A549 (cell line): ENCODE data around the gene SEMG2.

Experiments
- CEBPB ChIP-seq, 2 experiments: fragments of >200 bp in 1 of 2; sonication (Bioruptor Twin) in 1 of 2; formaldehyde crosslinking in 1 of 2; IDR thresholded peaks; 2 replicates each; pipeline ENCODE4 v1.6.1; 2012 to 2016
- CHD2 ChIP-seq: fragments of 150-350 bp; IDR thresholded peaks from 2 replicates; pipeline ENCODE4 v1.6.1; 2014; ENCODE audit warnings: low read length; ENCODE audit not compliant: partially characterized antibody
- CHD4 ChIP-seq: fragments of 200-600 bp; sonication (generic); IDR thresholded peaks from 2 replicates; pipeline ENCODE4 v1.6.1; 2016; ENCODE audit warnings: antibody characterized with exemption, mild to moderate bottlenecking, borderline replicate concordance
- EP300 ChIP-seq, 2 experiments: fragments of >200 bp; sonication (Bioruptor Twin); formaldehyde crosslinking; IDR thresholded peaks; 2 replicates in 1 of 2; 3 replicates in 1 of 2; pipeline ENCODE4 v1.6.1; 2016 to 2017
- ESRRA ChIP-seq: fragments of 150-350 bp; IDR thresholded peaks from 2 replicates; pipeline ENCODE4 v1.6.1; 2014; ENCODE audit warnings: mild to moderate bottlenecking, low read length, borderline replicate concordance
- FOSL2 ChIP-seq, 2 experiments: fragments of 450-650 bp in 1 of 2; fragments of >200 bp in 1 of 2; sonication (Bioruptor Twin) in 1 of 2; formaldehyde crosslinking; IDR thresholded peaks; 2 replicates each; pipeline versions ENCODE4 v1.5.0 to v1.6.1; 2016 to 2020; ENCODE audit warnings: mild to moderate bottlenecking in 1 of 2, moderate library complexity in 1 of 2
- KDM1A ChIP-seq: fragments of 200-600 bp; sonication (generic); IDR thresholded peaks from 2 replicates; pipeline ENCODE4 v1.6.1; 2016; ENCODE audit warnings: low read depth, mild to moderate bottlenecking
- KDM5A ChIP-seq: fragments of 200-600 bp; sonication (generic); IDR thresholded peaks from 2 replicates; pipeline ENCODE4 v1.6.1; 2016; ENCODE audit warnings: antibody characterized with exemption, mild to moderate bottlenecking
- POLR2A ChIP-seq: IDR thresholded peaks from 2 replicates; pipeline ENCODE4 v1.6.1; 2012; ENCODE audit warnings: mild to moderate bottlenecking, low read length
- POLR2AphosphoS2 ChIP-seq: conservative IDR thresholded peaks from 2 replicates; pipeline ENCODE4 v1.6.1; 2012; ENCODE audit warnings: low read length, improper control_type of control experiment, inconsistent platforms
- RCOR1 ChIP-seq: fragments of 150-350 bp; IDR thresholded peaks from 2 replicates; pipeline ENCODE4 v1.6.1; 2014; ENCODE audit warnings: antibody characterized with exemption, low read length, low read depth
- ZNF302 ChIP-seq: fragments of 250-450 bp; sonication (Bioruptor Pico); IDR thresholded peaks from 2 replicates; pipeline ENCODE4 v1.9.0; 2021; ENCODE audit warnings: inconsistent platforms, mild to moderate bottlenecking, moderate library complexity
- TF ChIP-seq, protein P1 (sequence below): fragments of >200 bp; sonication (Bioruptor Twin); formaldehyde crosslinking; IDR thresholded peaks from 3 replicates; pipeline ENCODE4 v1.5.1; 2016
- TF ChIP-seq, protein P2 (sequence below): fragments of 200-600 bp; sonication (generic); IDR thresholded peaks from 2 replicates; pipeline ENCODE4 v1.6.1; 2016; ENCODE audit warnings: antibody characterized with exemption, mild to moderate bottlenecking, moderate library complexity

DNA sequence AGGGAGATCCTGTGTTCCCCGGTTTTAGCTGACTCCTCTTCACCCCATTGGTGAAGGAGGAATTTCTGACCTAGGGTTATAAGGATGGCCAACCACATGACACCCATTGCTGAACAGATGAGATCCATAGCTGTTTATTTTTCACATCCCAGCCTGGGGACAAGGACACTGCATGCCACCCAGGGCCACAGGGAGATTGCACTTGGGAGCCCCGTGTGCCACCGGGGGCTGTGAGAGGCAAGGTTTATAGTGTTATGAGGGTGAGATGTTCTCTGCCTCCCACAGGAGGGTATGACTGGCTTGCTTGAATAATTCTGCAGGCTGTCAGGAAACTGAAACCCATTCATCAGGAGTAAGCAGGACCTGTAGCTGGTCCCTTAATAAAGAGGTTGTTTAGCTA is 47.9 kb downstream of the SEMG2 start:
- TF ChIP-seq, protein P1, sequence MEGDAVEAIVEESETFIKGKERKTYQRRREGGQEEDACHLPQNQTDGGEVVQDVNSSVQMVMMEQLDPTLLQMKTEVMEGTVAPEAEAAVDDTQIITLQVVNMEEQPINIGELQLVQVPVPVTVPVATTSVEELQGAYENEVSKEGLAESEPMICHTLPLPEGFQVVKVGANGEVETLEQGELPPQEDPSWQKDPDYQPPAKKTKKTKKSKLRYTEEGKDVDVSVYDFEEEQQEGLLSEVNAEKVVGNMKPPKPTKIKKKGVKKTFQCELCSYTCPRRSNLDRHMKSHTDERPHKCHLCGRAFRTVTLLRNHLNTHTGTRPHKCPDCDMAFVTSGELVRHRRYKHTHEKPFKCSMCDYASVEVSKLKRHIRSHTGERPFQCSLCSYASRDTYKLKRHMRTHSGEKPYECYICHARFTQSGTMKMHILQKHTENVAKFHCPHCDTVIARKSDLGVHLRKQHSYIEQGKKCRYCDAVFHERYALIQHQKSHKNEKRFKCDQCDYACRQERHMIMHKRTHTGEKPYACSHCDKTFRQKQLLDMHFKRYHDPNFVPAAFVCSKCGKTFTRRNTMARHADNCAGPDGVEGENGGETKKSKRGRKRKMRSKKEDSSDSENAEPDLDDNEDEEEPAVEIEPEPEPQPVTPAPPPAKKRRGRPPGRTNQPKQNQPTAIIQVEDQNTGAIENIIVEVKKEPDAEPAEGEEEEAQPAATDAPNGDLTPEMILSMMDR = no peak
- TF ChIP-seq POLR2AphosphoS2 (no peak), ESRRA (no peak), RCOR1 (no peak), POLR2A (no peak), CHD2 (no peak), EP300 (IDR thresholded peaks at IDR 0.05) (no peak), FOSL2 (IDR thresholded peaks at IDR 0.05) (no peak), FOSL2 (CRISPR knock-in tag; IDR thresholded peaks at IDR 0.05) (no peak), CEBPB (IDR thresholded peaks at IDR 0.05) (no peak), KDM5A (no peak), CHD4 (no peak), ZNF302 (no peak), KDM1A (no peak)
- TF ChIP-seq, protein P2, sequence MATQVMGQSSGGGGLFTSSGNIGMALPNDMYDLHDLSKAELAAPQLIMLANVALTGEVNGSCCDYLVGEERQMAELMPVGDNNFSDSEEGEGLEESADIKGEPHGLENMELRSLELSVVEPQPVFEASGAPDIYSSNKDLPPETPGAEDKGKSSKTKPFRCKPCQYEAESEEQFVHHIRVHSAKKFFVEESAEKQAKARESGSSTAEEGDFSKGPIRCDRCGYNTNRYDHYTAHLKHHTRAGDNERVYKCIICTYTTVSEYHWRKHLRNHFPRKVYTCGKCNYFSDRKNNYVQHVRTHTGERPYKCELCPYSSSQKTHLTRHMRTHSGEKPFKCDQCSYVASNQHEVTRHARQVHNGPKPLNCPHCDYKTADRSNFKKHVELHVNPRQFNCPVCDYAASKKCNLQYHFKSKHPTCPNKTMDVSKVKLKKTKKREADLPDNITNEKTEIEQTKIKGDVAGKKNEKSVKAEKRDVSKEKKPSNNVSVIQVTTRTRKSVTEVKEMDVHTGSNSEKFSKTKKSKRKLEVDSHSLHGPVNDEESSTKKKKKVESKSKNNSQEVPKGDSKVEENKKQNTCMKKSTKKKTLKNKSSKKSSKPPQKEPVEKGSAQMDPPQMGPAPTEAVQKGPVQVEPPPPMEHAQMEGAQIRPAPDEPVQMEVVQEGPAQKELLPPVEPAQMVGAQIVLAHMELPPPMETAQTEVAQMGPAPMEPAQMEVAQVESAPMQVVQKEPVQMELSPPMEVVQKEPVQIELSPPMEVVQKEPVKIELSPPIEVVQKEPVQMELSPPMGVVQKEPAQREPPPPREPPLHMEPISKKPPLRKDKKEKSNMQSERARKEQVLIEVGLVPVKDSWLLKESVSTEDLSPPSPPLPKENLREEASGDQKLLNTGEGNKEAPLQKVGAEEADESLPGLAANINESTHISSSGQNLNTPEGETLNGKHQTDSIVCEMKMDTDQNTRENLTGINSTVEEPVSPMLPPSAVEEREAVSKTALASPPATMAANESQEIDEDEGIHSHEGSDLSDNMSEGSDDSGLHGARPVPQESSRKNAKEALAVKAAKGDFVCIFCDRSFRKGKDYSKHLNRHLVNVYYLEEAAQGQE = no peak
